GM10266 (cell line): Measurements from ENCODE around the gene SCMH1.
"Not testable (repeated sequence)": the region's sequence is repeated elsewhere in the genome, so short reads cannot be mapped to it uniquely, and the experiment has no call there.

ENCODE experiments used
- DNase-seq: peaks from one replicate; pipeline ENCODE4 v3.0.0; 2012; ENCODE audit errors: extremely low spot score
- CTCF ChIP-seq: IDR thresholded peaks from 2 replicates; pipeline ENCODE4 v1.5.1; 2012; ENCODE audit warnings: mild to moderate bottlenecking, low read depth; ENCODE audit not compliant: control insufficient read depth, insufficient read depth; ENCODE audit errors: missing control alignments

The SCMH1 gene

GRCh38 chr1:41215623-41216022, 26.5 kb downstream of the SCMH1 start:
- no peak for TF ChIP-seq CTCF
- no peak for DNase-seq

- DNase-seq, result no peak
- no peak for TF ChIP-seq CTCF
Measured at GRCh38 chr1:41213341-41213740, 28.8 kb downstream of the SCMH1 start.

- DNase-seq, result not testable (repeated sequence)
Measured at GRCh38 chr1:41211608-41212007, 30.5 kb downstream of the SCMH1 start.

- not testable (repeated sequence) for DNase-seq
Measured at GRCh38 chr1:41207053-41207452, 35.1 kb downstream of the SCMH1 start.

DNA sequence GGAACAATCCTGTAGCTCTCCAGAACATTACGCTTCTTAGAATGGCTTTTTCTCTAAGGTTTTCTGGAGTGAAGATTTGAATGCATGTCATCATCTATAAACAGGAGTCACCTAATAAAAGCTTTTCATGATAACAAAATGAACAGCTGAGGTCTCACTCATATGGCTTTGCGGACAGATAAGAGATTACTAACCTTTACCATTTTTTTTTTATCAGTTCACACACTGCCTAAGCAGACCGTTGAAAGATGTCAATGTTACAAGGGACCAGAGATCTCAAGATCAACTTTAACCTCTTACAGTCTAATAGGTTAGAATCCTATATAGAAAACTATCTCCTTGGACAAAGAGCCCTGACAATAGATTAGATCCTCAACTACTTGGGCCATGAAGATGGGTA, 41.4 kb downstream of the SCMH1 start:
- DNase-seq, result no peak
- no peak for TF ChIP-seq CTCF

GRCh38 chr1:41199375-41199774, 42.7 kb downstream of the SCMH1 start:
- no peak for TF ChIP-seq CTCF
- DNase-seq, result no peak

GRCh38 chr1:41192456-41193178, 49.5 kb downstream of the SCMH1 start:
- DNase-seq, result no peak
- TF ChIP-seq CTCF, result no peak

- no peak for DNase-seq
- no peak for TF ChIP-seq CTCF
Measured at GRCh38 chr1:41184446-41184845, 57.7 kb downstream of the SCMH1 start.

DNA sequence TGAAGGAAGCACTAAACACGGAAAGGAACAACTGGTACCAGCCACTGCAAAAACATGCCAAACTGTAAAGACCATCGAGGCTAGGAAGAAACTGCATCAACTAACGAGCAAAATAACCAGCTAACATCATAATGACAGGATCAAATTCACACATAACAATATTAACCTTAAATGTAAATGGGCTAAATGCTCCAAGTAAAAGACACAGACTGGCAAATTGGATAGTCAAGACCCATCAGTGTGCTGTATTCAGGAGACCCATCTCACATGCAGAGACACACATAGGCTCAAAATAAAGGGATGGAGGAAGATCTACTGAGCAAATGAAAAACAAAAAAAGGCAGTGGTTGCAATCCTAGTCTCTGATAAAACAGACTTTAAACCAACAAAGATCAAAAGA, 63.9 kb downstream of the SCMH1 start:
- DNase-seq, result not testable (repeated sequence)
